Nephron (organoid): ENCODE data around the gene GOPC.

Experiments
- H3K27ac Mint-ChIP-seq, 3 experiments: 2 replicates each; pipeline ENCODE4 v1.8.0; 2020; ENCODE audit warnings: mixed read lengths in 3 of 3, mild to moderate bottlenecking in 2 of 3, moderate library complexity in 1 of 3
- H3K27me3 Mint-ChIP-seq: 2 replicates; pipeline ENCODE4 v1.8.0; 2021; ENCODE audit warnings: low read depth, mild to moderate bottlenecking, moderate library complexity, mixed read lengths
- H3K36me3 Mint-ChIP-seq: 2 replicates; pipeline ENCODE4 v1.8.0; 2020; ENCODE audit warnings: low read depth, mixed read lengths
- H3K4me1 Mint-ChIP-seq: 2 replicates; pipeline ENCODE4 v1.8.0; 2020; ENCODE audit warnings: mixed read lengths
- H3K4me3 Mint-ChIP-seq, 3 experiments: 2 replicates each; pipeline ENCODE4 v1.8.0; 2020; ENCODE audit warnings: mild to moderate bottlenecking in 3 of 3, mixed read lengths in 3 of 3, moderate library complexity in 2 of 3
- H3K9me3 Mint-ChIP-seq: 2 replicates; pipeline ENCODE4 v1.8.0; 2020; ENCODE audit warnings: mixed read lengths
- TF ChIP-seq, protein P1 (sequence below), 3 experiments: fragments of 200-600 bp; sonication (generic); IDR thresholded peaks; one replicate each; pipeline ENCODE4 v1.5.0; 2021; ENCODE audit warnings: antibody characterized with exemption in 3 of 3; ENCODE audit not compliant: unreplicated experiment in 3 of 3

The GOPC gene

DNA sequence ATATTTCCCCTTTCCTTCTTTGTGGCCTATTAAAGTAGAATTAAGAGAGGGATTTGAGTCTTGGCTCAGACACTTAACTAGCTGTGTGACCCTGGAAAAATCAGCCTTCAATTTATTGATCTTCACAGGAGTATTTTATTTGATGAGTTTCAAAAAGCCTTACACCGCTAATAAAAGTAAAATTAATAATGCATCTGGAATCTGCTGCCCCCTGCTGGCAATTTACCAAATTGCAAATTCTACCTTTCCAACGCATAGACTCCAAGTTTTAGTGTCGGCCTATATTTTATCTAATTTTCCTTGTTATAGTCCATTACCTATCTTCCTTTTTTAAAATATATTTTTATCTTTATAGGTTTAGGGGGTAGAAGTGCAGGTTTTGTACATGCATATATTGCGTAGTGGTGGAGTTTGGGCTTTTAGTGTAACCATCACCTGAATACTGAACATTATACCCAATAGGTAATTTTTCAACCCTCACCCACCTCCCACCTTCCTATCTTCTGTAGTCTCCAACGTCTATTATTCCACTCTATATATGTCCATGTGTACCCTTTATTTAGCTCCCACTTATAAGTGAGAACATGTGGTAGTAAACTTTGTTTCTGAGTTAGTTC is 46.3 kb downstream of the GOPC start:
- no peaks in the 10 kb centered on the region for H3K9me3 Mint-ChIP-seq
- H3K4me3 Mint-ChIP-seq = no peak overlapping the region
- TF ChIP-seq, protein P1, sequence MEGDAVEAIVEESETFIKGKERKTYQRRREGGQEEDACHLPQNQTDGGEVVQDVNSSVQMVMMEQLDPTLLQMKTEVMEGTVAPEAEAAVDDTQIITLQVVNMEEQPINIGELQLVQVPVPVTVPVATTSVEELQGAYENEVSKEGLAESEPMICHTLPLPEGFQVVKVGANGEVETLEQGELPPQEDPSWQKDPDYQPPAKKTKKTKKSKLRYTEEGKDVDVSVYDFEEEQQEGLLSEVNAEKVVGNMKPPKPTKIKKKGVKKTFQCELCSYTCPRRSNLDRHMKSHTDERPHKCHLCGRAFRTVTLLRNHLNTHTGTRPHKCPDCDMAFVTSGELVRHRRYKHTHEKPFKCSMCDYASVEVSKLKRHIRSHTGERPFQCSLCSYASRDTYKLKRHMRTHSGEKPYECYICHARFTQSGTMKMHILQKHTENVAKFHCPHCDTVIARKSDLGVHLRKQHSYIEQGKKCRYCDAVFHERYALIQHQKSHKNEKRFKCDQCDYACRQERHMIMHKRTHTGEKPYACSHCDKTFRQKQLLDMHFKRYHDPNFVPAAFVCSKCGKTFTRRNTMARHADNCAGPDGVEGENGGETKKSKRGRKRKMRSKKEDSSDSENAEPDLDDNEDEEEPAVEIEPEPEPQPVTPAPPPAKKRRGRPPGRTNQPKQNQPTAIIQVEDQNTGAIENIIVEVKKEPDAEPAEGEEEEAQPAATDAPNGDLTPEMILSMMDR (IDR thresholded peaks at IDR 0.05; ENCODE audit: unreplicated experiment in 3 of 3) = peak; percentile 84 to 90 (median 89)
- peaks cover 5% of the 10 kb centered on the region for H3K4me1 Mint-ChIP-seq
- peaks cover 10% of the 10 kb centered on the region for H3K36me3 Mint-ChIP-seq
- H3K27me3 Mint-ChIP-seq = no peaks in the 10 kb centered on the region
- no peak overlapping the region for H3K27ac Mint-ChIP-seq

DNA sequence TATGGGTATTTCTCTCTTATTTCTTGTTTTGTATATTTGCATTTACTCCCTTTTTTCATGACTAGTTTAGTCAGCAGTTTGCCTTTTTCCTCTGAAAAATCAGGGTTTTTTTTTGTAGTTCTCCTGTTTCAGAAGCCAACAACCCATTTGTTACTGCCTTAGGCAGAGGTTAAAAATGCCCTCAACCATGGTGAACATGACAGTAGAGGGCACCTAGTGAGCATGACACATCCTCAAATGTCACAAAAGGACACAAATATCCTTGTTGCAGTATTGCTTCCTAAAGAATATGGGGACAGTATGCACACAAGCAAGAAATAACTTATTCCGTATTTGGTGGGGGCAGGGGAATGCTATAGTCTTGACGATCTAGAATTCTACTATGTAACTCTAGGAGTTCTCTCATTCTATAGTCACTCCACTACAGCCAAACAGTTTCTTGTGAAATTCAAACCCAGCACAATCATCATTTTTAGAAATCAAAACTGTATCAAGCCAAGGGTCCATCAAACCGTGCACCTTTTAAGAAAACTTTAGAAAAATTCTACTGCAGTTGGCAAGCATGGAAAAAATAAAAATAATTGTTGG is 47.0 kb downstream of the GOPC start:
- Mint-ChIP-seq H3K4me1 (peaks cover 5% of the 10 kb centered on the region), H3K36me3 (peaks cover 5% of the 10 kb centered on the region), H3K4me3 (no peak overlapping the region), H3K9me3 (no peaks in the 10 kb centered on the region), H3K27ac (no peak overlapping the region), H3K27me3 (no peaks in the 10 kb centered on the region)
- TF ChIP-seq, protein P1 (IDR thresholded peaks at IDR 0.05; ENCODE audit: unreplicated experiment in 3 of 3) = no peak

DNA sequence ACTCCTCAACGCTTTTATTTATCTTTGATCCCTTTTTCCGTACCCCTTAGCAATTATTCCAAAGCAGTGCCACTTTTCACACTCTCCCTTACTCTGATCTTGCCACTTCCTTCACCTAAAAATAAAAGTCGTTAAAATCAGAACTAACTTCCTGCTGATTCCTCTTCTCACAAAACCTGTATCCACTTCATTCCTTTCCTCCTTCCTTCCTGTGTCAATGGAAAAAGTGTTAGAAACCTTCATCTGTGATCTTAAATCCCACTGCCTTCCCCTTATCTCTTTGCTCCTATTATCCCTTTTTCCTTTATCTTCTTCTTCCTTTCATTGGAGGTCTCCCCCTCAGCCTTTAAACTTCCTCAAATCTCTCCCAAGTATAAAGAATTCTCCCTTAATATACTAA is 49.2 kb downstream of the GOPC start:
- TF ChIP-seq, protein P1 (IDR thresholded peaks at IDR 0.05; ENCODE audit: unreplicated experiment in 3 of 3) = no peak
- Mint-ChIP-seq H3K36me3 (no peaks in the 10 kb centered on the region), H3K27me3 (no peaks in the 10 kb centered on the region), H3K9me3 (no peaks in the 10 kb centered on the region), H3K4me1 (peaks cover 7% of the 10 kb centered on the region), H3K27ac (no peak overlapping the region), H3K4me3 (no peak overlapping the region)

DNA sequence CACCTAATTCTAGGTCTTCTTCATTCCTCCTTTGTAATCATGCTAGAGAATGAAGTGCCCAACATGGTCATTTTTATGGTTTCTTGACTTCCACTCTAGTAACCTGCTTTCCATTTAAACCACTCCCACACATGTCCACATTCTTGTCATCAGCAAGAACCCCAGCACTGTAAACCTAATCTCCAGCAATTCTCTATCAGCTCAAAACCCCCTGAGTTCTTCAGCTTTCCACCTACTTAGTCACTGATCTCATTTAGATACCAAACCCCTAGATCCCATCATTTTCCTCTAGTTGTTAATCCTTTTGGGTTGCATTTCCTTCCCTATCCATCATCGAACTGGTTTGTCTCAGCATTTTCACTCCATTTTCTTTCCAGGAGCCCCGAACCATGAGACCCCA is 49.7 kb downstream of the GOPC start:
- no peak overlapping the region for H3K27ac Mint-ChIP-seq
- TF ChIP-seq, protein P1 (IDR thresholded peaks at IDR 0.05; ENCODE audit: unreplicated experiment in 3 of 3) = no peak
- H3K4me1 Mint-ChIP-seq = peaks cover 7% of the 10 kb centered on the region

DNA sequence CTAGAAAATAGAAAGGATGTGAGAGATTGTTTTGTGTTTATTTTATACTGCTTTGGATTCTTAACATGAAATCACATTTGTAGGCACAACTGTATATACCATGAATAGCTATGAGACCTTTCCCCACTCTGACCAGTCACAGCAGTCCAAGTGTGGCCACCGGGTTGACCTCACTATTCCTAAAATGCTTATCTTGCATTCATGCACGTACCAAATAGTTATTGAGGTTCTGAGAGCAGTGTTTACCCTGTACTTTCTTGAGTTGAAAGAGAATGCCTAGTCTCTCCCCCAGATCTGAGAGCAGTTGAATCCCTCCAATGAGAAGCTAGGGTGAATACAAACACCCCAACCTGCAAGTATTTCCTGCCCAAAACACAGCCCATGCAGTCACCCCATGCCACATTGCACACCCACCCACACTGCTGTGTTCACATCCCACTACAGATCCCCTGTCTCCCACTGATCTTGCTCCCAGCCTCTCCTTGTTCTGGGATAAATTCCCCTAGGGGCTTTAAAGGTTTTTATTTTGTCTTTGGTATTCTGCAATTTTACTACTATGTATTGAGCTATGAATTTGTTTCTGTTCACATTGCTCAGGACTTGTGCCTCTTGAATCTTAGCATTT is 51.6 kb downstream of the GOPC start:
- H3K4me3 Mint-ChIP-seq = no peak overlapping the region
- H3K36me3 Mint-ChIP-seq = peaks cover 4% of the 10 kb centered on the region
- peak overlapping the region in 1 of 3 experiments; percentile 34 for H3K27ac Mint-ChIP-seq
- H3K27me3 Mint-ChIP-seq = no peaks in the 10 kb centered on the region
- peaks cover 7% of the 10 kb centered on the region for H3K4me1 Mint-ChIP-seq
- TF ChIP-seq, protein P1 (IDR thresholded peaks at IDR 0.05; ENCODE audit: unreplicated experiment in 3 of 3) = no peak
- H3K9me3 Mint-ChIP-seq = no peaks in the 10 kb centered on the region

More for the DNA sequence above, 49.7 kb downstream of the GOPC start:
- Mint-ChIP-seq H3K4me3 (no peak overlapping the region), H3K36me3 (no peaks in the 10 kb centered on the region), H3K27me3 (no peaks in the 10 kb centered on the region), H3K9me3 (no peaks in the 10 kb centered on the region)
